NK-92 (cell line): Measurements from ENCODE around the gene RPGRIP1.
"Not testable (repeated sequence)": the region's sequence is repeated elsewhere in the genome, so short reads cannot be mapped to it uniquely, and the experiment has no call there.

ENCODE experiments used
- DNase-seq: peaks from one replicate; lab custom pipeline; 2025; ENCODE audit not compliant: unreplicated experiment; lab: John Stamatoyannopoulos, UW

RPGRIP1 gene

GRCh38 chr14:21279783-21280182, at the start of gene RPGRIP1:
TSS of gene RPGRIP1 (plus strand) at chr14:21280083. CDS start at chr14:21287977, 7,894 bp downstream.
- DNase-seq, result no peak

DNA sequence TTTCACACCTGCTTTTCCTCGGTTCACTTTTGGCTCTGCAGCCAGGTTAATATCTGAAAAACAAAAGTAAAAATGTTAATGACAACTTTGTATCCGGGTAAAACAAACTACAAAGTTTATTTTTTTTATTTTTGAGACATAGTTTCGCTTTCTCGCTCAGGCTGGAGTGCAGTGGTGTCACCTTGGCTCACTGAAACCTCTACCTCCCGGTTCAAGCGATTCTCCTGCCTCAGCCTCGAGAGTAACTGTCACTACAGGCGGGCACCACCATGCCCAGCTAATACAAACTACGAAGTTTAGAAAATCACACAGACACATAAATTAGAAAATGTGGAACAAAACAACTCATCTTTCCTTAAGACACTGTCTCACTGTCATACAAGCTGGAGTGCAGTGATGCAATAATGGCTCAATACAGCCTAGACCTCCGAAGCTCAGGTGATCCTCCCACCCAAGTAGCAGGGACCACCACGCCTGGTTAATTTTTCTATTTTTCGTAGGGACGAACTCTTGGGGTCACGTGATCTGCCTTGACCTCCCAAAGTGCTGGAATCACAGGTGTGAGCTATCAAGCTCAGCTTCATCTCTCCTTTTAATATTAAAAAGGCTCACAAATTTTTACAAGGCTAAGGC, 48.7 kb upstream of the RPGRIP1 start:
- no peak for DNase-seq

DNA sequence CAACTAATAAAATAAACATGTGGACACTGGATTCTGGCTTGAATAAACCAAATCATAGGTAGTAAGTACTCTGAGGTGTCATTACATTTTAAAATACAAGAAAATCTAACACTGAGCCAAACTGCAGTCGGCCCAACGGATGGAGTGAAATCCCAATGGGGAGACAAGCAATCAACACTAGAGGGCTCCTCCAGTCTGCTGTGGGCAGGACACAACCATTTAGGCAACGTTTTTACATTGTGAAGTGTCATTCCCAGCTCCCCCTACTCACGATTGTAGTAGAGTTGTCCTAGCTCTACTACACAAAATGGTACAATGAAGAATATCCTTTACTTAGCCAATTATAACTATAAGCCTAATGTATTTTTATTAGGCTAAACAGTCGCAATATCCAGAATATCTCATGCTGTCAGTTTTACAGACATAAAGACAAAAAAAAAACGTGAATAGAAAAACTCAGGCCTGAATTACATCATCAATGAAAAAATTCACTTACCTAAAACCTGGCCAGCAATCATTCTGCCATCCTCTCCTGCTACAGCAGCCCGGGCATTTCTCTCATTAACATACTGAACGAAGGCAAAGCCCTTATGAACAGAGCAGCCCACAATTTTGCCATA, 46.3 kb upstream of the RPGRIP1 start:
- no peak for DNase-seq

DNA sequence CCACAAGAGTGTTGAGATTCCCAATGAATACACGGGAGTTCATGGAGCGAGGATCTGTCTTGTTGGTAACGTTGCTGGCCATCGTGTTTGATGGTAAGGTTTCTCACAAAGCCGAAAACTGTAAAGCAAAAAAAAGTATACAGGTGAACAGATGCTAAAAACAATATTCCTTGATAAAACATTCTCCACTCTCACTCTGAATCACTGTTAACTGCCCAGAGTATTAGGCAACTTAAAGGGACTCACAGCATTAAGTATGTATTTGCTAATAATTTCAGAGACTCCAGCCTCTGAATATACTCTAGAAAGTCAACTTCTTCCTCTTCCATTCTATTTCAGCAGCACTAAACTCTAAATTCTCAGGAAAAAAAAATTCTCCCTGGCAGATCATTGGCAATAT, 45.8 kb upstream of the RPGRIP1 start:
- DNase-seq, result no peak

- DNase-seq, result no peak
Measured at GRCh38 chr14:21236948-21237797, 42.7 kb upstream of the RPGRIP1 start.

DNA sequence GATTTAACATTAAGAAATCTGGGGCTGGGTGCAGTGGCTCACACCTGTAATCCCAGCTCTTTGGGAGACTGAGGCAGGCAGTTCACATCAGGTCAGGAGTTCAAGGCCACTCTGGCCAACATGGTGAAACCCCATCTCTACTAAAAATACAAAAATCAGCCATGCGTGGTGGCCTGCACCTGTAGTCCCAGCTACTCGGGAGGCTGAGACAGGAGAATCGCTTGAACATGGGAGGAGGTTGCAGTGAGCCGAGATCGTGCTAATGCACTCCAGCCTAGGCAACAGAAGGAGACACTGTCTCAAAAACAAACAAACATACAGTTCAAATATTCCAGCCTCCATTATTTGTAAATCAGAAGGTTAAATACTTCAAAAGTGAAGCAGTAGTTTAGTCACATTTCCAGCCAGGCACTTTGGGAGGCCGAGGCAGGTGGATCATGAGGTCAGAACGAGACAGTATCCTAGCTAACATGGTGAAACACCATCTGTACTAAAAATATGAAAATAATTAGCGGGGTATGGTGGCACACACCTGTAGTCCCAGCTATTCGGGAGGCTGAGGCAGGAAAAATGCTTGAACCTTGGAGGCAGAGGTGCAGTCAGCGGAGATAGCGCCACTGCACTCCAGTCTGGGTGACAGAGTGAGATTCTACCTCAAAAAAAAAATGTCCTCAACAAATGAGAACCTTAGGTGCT, 40.9 kb upstream of the RPGRIP1 start:
- DNase-seq, result no peak

- no peak for DNase-seq
Measured at GRCh38 chr14:21240417-21240816, 39.5 kb upstream of the RPGRIP1 start.

GRCh38 chr14:21241218-21241819, 38.6 kb upstream of the RPGRIP1 start:
- no peak for DNase-seq

- no peak for DNase-seq
Measured at GRCh38 chr14:21244544-21244943, 35.3 kb upstream of the RPGRIP1 start.

DNA sequence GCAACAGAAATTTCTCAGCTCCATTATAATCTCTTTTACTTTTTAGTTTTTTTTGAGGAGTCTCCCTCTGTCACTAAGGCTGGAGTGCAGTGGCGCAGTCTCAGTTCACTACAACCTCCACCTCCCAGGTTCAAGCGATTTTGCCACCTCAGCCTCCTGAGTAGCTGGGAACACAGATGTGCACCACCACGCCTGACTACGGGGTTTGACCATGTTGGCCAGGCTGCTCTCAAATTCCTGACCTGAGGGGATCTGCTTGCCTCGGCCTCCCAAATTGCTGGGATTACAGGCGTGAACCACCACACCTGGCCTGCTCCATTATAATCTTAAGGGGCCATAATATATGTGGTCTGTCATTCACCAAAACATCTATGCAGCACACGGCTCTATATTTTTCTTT, 34.1 kb upstream of the RPGRIP1 start:
- no peak for DNase-seq

DNA sequence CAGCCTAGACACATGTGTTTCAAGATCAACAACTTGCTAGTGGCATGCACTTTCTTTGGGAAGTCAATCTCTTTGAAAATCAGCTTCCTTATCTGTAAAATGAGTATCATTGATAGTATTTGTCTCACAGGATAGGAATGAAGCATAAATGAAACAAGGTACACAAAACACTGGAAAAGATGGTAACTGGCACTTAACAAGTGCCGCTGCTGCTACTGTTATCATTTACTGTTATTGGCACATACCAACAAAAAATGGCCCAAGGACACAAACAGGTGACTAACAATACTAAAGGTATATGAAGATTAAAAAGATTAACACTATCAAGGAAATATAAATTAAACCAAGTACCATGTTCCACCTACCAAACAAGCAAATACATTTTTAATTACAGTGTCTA, 31.5 kb upstream of the RPGRIP1 start:
- DNase-seq, result no peak

DNA sequence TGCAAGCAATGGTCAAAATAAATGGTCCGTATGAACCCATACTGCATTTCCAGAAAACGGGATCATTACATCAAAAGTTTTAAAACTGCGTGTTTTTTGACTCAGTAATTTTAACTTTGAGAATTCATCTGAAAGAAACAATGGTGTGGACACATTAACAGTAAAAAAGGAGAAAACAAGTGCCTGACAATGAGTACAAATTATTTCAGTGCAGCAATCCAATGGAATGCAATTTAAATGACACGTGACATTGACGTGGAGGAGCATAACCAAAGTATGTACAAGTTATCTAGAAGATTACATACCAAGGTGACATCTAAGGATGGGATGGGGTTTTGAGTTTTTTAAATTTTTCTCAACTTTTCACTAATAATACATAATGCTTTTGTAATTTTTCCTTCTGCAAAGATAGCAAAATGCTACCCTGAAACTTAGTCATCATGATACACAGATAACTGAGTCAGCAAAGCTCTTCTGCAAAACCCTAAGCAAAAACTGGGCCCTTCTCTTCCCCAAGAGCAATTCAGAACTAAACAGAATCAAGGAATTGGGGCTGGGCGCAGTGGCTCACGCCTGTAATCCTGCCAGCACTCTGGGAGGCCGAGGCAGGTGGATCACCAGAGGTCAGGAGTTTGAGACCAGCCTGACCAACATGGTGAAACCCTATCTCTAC, 31.0 kb upstream of the RPGRIP1 start:
- DNase-seq, result no peak

DNA sequence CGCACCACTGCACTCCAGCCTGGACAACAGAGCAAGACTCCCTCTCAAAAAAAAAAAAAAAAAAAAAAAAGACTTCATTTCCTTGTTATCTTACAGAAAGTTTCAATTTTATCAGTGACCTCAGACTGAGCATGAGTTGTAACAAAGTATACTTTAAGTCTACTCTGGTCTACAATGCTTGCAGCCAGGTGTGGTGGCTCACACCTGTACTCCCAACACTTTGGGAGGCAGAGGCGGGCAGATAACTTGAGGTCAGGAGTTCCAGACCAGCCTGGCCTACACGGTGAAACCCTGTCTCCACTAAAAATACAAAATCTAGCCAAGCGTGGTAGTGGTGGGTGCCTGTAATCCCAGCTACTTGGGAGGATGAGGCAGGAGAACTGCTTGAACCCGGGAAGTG, 28.7 kb upstream of the RPGRIP1 start:
- DNase-seq, result no peak

DNA sequence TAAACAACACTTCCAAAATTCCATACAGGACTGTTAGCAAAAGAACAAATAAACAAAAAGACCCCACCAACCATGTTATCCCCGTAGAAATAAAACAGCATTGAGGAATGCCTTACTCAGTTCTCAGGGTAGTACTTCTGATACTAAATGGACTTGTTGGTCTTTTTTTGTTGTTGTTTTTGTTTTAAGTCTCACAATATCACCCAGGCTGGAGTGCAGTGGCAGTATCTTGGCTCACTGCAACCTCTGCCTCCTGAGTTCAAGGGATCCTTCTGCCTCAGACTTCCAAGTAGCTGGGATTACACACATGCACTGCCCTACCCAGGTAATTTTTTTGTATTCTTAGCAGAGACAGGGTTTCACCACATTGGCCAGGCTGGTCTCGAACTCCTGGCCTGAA, 27.7 kb upstream of the RPGRIP1 start:
- DNase-seq, result no peak

GRCh38 chr14:21255385-21256101, 24.3 kb upstream of the RPGRIP1 start:
- DNase-seq, result no peak

- not testable (repeated sequence) for DNase-seq
Measured at GRCh38 chr14:21256102-21256447, 23.8 kb upstream of the RPGRIP1 start.

- DNase-seq, result no peak
Measured at GRCh38 chr14:21256539-21257393, 23.1 kb upstream of the RPGRIP1 start.

GRCh38 chr14:21257394-21257909, 22.4 kb upstream of the RPGRIP1 start:
- no peak for DNase-seq
